GM23338 (cell line): ENCODE results near the gene MAD1L1. TPM values are rescaled to one million over a fixed set of nuclear protein-coding genes. Genes with fewer than 3 reads are reported as not detected.

ENCODE experiments used
- ATAC-seq: fragments of 200-7000 bp; cut with Tn5 transposase; 3 replicates; pipeline ENCODE4 v1.9.1; 2020
- DNase-seq: peaks from one replicate; pipeline ENCODE4 v3.0.0-alpha.2; 2015; ENCODE audit warnings: low spot score
- H2AFZ ChIP-seq: fragments of 200-600 bp; sonication (generic); 2 replicates; pipeline ENCODE4 v1.8.0; 2016; ENCODE audit warnings: antibody characterized with exemption, mild to moderate bottlenecking, moderate library complexity
- H3F3A ChIP-seq: fragments of 200-600 bp; sonication (generic); replicated peaks from 2 replicates; pipeline ENCODE4 v1.8.0; 2017; ENCODE audit warnings: antibody characterized with exemption, mixed run types, low read depth
- H3K27ac ChIP-seq: fragments of 200-600 bp; sonication (generic); 2 replicates; pipeline ENCODE4 v1.6.1; 2016; ENCODE audit warnings: low read depth
- H3K27me3 ChIP-seq: fragments of 200-600 bp; sonication (generic); 2 replicates; pipeline ENCODE4 v1.8.0; 2016; ENCODE audit warnings: mild to moderate bottlenecking, mixed run types, moderate library complexity; ENCODE audit not compliant: insufficient read depth
- H3K36me3 ChIP-seq: fragments of 200-600 bp; sonication (generic); 2 replicates; pipeline ENCODE4 v1.8.0; 2016; ENCODE audit warnings: mild to moderate bottlenecking; ENCODE audit not compliant: insufficient read depth
- H3K4me1 ChIP-seq: fragments of 200-600 bp; sonication (generic); 2 replicates; pipeline ENCODE4 v1.8.0; 2016; ENCODE audit warnings: mild to moderate bottlenecking, moderate library complexity; ENCODE audit not compliant: insufficient read depth
- H3K4me2 ChIP-seq: fragments of 200-600 bp; sonication (generic); 2 replicates; pipeline ENCODE4 v1.7.1; 2017; ENCODE audit warnings: mixed run types
- H3K4me3 ChIP-seq: fragments of 200-600 bp; sonication (generic); 2 replicates; pipeline ENCODE4 v1.6.1; 2016; ENCODE audit warnings: mixed run types
- H3K79me2 ChIP-seq: fragments of 200-600 bp; sonication (generic); replicated peaks from 2 replicates; pipeline ENCODE4 v1.8.0; 2017; ENCODE audit warnings: mild to moderate bottlenecking; ENCODE audit not compliant: insufficient read depth
- H3K9me2 ChIP-seq: fragments of 200-600 bp; sonication (generic); 2 replicates; pipeline ENCODE4 v1.8.0; 2017; ENCODE audit not compliant: insufficient read depth
- H4K20me1 ChIP-seq: fragments of 200-600 bp; sonication (generic); replicated peaks from 2 replicates; pipeline ENCODE4 v1.8.0; 2017; ENCODE audit warnings: mild to moderate bottlenecking; ENCODE audit not compliant: insufficient read depth
- H3K27ac Mint-ChIP-seq: 2 replicates; pipeline ENCODE4 v1.8.0; 2020; ENCODE audit warnings: inconsistent platforms, mild to moderate bottlenecking, moderate library complexity, mixed read lengths
- H3K27me3 Mint-ChIP-seq: 3 replicates; pipeline ENCODE4 v1.8.0; 2022; ENCODE audit warnings: low read depth, mild to moderate bottlenecking, moderate library complexity, mixed read lengths, inconsistent platforms; ENCODE audit not compliant: insufficient read depth, poor library complexity
- H3K36me3 Mint-ChIP-seq: 3 replicates; pipeline ENCODE4 v1.8.0; 2021; ENCODE audit warnings: low read depth, mild to moderate bottlenecking, inconsistent platforms, moderate library complexity, mixed read lengths
- H3K4me1 Mint-ChIP-seq: 3 replicates; pipeline ENCODE4 v1.8.0; 2020; ENCODE audit warnings: mild to moderate bottlenecking, inconsistent platforms, mixed read lengths
- H3K4me3 Mint-ChIP-seq: 3 replicates; pipeline ENCODE4 v1.8.0; 2021; ENCODE audit warnings: moderate library complexity, mild to moderate bottlenecking, inconsistent platforms, mixed read lengths
- H3K9me3 Mint-ChIP-seq: 3 replicates; pipeline ENCODE4 v1.8.0; 2020; ENCODE audit warnings: moderate library complexity, mild to moderate bottlenecking, inconsistent platforms, mixed read lengths
- CREB1 ChIP-seq: fragments of 250-450 bp; sonication (Bioruptor Pico); IDR thresholded peaks from 2 replicates; pipeline ENCODE4 v1.5.0; 2020; ENCODE audit warnings: low read depth, mild to moderate bottlenecking, moderate library complexity
- EZH2phosphoT487 ChIP-seq: fragments of 200-600 bp; sonication (generic); IDR thresholded peaks from one replicate; pipeline ENCODE4 v1.8.1; 2018; ENCODE audit warnings: antibody characterized with exemption; ENCODE audit not compliant: unreplicated experiment
- POLR2AphosphoS5 ChIP-seq: IDR thresholded peaks from 2 replicates; pipeline ENCODE4 v1.6.1; 2016; ENCODE audit warnings: antibody characterized with exemption, low read depth
- REST ChIP-seq: IDR thresholded peaks from one replicate; pipeline ENCODE4 v1.6.1; 2018; ENCODE audit warnings: antibody characterized with exemption; ENCODE audit not compliant: unreplicated experiment
- polyA plus RNA-seq: library from polyadenylated mRNA; unstranded; fragments of >200 nt; fragmentation: Nextera tagmentation; extraction: Ambion mirVana; gene quantifications from 2 replicates; pipeline ENCODE4 v1.2.1, GENCODE V29; 2016
- total RNA-seq: library from RNA; depleted of rRNA; stranded (reverse); fragments of >200 nt; shearing (Covaris generic); gene quantifications from 2 replicates; pipeline ENCODE4 v1.2.3, GENCODE V29; 2014
- TF ChIP-seq, protein P1 (sequence below): fragments of 250-450 bp; sonication (Bioruptor Pico); IDR thresholded peaks from 2 replicates; pipeline ENCODE4 v1.5.0; 2020; ENCODE audit warnings: mild to moderate bottlenecking, moderate library complexity
- TF ChIP-seq, protein P2 (sequence below), 2 experiments: fragments of 200-600 bp in 1 of 2; sonication (generic) in 1 of 2; conservative IDR thresholded peaks; 2 replicates each; pipeline versions ENCODE4 v1.5.1 to v1.6.1; 2016 to 2017; ENCODE audit warnings: antibody characterized with exemption in 2 of 2, low read depth in 2 of 2, mild to moderate bottlenecking in 2 of 2, moderate library complexity in 1 of 2
- TF ChIP-seq, protein P3 (sequence below): IDR thresholded peaks from 2 replicates; pipeline ENCODE4 v1.6.1; 2016; ENCODE audit warnings: antibody characterized with exemption

Gene MAD1L1
- total and polyA plus RNA-seq, 2 experiments from 2014 or later = 40.3 to 59.3 TPM

GRCh38 chr7:1865571-1866255, 367.0 kb downstream of the MAD1L1 start:
- ATAC-seq (no peak), DNase-seq (no peak)
- TF ChIP-seq POLR2AphosphoS5 (no peak), CREB1 (CRISPR knock-in tag) (no peak), REST (no peak), EZH2phosphoT487 (no peak)
- TF ChIP-seq, protein P1, sequence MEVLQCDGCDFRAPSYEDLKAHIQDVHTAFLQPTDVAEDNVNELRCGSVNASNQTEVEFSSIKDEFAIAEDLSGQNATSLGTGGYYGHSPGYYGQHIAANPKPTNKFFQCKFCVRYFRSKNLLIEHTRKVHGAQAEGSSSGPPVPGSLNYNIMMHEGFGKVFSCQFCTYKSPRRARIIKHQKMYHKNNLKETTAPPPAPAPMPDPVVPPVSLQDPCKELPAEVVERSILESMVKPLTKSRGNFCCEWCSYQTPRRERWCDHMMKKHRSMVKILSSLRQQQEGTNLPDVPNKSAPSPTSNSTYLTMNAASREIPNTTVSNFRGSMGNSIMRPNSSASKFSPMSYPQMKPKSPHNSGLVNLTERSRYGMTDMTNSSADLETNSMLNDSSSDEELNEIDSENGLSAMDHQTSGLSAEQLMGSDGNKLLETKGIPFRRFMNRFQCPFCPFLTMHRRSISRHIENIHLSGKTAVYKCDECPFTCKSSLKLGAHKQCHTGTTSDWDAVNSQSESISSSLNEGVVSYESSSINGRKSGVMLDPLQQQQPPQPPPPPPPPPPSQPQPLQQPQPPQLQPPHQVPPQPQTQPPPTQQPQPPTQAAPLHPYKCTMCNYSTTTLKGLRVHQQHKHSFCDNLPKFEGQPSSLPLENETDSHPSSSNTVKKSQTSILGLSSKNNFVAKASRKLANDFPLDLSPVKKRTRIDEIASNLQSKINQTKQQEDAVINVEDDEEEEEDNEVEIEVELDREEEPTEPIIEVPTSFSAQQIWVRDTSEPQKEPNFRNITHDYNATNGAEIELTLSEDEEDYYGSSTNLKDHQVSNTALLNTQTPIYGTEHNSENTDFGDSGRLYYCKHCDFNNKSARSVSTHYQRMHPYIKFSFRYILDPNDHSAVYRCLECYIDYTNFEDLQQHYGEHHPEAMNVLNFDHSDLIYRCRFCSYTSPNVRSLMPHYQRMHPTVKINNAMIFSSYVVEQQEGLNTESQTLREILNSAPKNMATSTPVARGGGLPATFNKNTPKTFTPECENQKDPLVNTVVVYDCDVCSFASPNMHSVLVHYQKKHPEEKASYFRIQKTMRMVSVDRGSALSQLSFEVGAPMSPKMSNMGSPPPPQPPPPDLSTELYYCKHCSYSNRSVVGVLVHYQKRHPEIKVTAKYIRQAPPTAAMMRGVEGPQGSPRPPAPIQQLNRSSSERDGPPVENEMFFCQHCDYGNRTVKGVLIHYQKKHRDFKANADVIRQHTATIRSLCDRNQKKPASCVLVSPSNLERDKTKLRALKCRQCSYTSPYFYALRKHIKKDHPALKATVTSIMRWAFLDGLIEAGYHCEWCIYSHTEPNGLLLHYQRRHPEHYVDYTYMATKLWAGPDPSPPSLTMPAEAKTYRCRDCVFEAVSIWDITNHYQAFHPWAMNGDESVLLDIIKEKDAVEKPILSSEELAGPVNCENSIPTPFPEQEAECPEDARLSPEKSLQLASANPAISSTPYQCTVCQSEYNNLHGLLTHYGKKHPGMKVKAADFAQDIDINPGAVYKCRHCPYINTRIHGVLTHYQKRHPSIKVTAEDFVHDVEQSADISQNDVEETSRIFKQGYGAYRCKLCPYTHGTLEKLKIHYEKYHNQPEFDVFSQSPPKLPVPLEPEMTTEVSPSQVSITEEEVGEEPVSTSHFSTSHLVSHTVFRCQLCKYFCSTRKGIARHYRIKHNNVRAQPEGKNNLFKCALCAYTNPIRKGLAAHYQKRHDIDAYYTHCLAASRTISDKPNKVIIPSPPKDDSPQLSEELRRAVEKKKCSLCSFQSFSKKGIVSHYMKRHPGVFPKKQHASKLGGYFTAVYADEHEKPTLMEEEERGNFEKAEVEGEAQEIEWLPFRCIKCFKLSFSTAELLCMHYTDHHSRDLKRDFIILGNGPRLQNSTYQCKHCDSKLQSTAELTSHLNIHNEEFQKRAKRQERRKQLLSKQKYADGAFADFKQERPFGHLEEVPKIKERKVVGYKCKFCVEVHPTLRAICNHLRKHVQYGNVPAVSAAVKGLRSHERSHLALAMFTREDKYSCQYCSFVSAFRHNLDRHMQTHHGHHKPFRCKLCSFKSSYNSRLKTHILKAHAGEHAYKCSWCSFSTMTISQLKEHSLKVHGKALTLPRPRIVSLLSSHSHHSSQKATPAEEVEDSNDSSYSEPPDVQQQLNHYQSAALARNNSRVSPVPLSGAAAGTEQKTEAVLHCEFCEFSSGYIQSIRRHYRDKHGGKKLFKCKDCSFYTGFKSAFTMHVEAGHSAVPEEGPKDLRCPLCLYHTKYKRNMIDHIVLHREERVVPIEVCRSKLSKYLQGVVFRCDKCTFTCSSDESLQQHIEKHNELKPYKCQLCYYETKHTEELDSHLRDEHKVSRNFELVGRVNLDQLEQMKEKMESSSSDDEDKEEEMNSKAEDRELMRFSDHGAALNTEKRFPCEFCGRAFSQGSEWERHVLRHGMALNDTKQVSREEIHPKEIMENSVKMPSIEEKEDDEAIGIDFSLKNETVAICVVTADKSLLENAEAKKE (CRISPR knock-in tag) = no peak
- TF ChIP-seq, protein P2, sequence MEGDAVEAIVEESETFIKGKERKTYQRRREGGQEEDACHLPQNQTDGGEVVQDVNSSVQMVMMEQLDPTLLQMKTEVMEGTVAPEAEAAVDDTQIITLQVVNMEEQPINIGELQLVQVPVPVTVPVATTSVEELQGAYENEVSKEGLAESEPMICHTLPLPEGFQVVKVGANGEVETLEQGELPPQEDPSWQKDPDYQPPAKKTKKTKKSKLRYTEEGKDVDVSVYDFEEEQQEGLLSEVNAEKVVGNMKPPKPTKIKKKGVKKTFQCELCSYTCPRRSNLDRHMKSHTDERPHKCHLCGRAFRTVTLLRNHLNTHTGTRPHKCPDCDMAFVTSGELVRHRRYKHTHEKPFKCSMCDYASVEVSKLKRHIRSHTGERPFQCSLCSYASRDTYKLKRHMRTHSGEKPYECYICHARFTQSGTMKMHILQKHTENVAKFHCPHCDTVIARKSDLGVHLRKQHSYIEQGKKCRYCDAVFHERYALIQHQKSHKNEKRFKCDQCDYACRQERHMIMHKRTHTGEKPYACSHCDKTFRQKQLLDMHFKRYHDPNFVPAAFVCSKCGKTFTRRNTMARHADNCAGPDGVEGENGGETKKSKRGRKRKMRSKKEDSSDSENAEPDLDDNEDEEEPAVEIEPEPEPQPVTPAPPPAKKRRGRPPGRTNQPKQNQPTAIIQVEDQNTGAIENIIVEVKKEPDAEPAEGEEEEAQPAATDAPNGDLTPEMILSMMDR (conservative IDR thresholded peaks at IDR 0.05; ENCODE audit: low read depth in 2 of 2) = no peak
- TF ChIP-seq, protein P3, sequence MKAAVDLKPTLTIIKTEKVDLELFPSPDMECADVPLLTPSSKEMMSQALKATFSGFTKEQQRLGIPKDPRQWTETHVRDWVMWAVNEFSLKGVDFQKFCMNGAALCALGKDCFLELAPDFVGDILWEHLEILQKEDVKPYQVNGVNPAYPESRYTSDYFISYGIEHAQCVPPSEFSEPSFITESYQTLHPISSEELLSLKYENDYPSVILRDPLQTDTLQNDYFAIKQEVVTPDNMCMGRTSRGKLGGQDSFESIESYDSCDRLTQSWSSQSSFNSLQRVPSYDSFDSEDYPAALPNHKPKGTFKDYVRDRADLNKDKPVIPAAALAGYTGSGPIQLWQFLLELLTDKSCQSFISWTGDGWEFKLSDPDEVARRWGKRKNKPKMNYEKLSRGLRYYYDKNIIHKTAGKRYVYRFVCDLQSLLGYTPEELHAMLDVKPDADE = no peak
- Mint-ChIP-seq H3K36me3 (peaks cover 6% of the 10 kb centered on the region; the same call in 2 of the 3 replicates), H3K9me3 (peaks cover 7% of the 10 kb centered on the region; the same call in 2 of the 3 replicates), H3K27me3 (peaks cover 2% of the 10 kb centered on the region), H3K4me3 (no peak overlapping the region), H3K4me1 (peaks cover 12% of the 10 kb centered on the region), H3K27ac (no peak overlapping the region)
- Histone ChIP-seq H3K4me2 (no peak overlapping the region), H3K36me3 (no peaks in the 10 kb centered on the region), H3K9me2 (no peaks in the 10 kb centered on the region), H3K27me3 (no peaks in the 10 kb centered on the region), H3K4me1 (no peaks in the 10 kb centered on the region), H3K27ac (no peak overlapping the region), H4K20me1 (no peaks in the 10 kb centered on the region), H2AFZ (no peak overlapping the region), H3K4me3 (no peak overlapping the region), H3K79me2 (no peaks in the 10 kb centered on the region), H3F3A (no peaks in the 10 kb centered on the region)
